Effector CD4-positive, alpha-beta T cell (primary cell): ENCODE results near the gene LAMP5.

Experiments used
- DNase-seq: peaks from one replicate; pipeline ENCODE4 v3.0.0-alpha.2; 2020

LAMP5 gene

GRCh38 chr20:9543214-9543613 lies 28.8 kb downstream of the LAMP5 start:
- no peak for DNase-seq

- DNase-seq: no peak
Measured at GRCh38 chr20:9550283-9550682, 35.9 kb downstream of the LAMP5 start.

GRCh38 chr20:9550871-9551270 lies 36.5 kb downstream of the LAMP5 start:
- DNase-seq: no peak

- no peak for DNase-seq
Measured at GRCh38 chr20:9551808-9552550, 37.6 kb downstream of the LAMP5 start.

- no peak for DNase-seq
Measured at GRCh38 chr20:9555781-9556180, 41.4 kb downstream of the LAMP5 start.

DNA sequence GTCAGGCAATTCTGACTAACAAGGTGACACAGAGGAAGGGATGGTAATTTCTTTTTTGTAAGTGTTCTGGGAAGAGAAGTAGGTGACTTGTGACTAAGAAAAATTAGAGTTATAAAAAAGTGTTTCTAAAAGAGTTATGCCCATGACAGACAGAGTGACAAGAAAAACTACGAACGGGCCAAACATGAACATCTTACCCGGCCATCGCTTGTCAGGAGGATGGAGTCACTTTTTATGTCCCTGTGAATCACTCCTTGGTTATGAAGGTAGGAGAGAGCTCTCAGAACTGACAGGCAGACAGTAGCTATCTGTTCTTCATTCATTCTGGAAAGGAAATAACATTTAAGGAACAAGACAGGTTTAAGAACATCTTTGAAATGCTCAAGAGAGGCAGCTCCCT lies 43.0 kb downstream of the LAMP5 start:
- no peak for DNase-seq

GRCh38 chr20:9565910-9566550 lies 51.6 kb downstream of the LAMP5 start:
- DNase-seq: no peak

DNA sequence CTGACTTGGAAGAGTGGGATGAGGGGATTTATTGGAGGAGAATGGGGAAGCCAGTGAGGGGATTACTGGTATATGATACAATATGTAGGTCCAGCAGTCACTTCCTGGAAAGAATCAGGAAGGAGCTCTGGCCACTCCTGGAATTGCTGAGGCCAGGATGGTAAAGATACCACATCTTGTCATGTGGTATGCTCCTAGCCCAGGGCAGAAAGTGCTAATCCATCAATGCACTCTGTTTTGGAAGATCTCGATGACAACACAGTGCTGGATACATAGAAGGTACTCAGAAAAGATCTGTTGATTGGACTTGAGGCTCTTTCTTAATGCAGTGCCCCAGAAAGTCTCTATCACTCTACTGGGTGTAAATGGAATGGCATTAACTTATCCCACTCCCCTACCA lies 52.6 kb downstream of the LAMP5 start:
- DNase-seq: no peak

GRCh38 chr20:9570612-9571011 lies 56.2 kb downstream of the LAMP5 start:
- DNase-seq: no peak

GRCh38 chr20:9571783-9572182 lies 57.4 kb downstream of the LAMP5 start:
- no peak for DNase-seq

DNA sequence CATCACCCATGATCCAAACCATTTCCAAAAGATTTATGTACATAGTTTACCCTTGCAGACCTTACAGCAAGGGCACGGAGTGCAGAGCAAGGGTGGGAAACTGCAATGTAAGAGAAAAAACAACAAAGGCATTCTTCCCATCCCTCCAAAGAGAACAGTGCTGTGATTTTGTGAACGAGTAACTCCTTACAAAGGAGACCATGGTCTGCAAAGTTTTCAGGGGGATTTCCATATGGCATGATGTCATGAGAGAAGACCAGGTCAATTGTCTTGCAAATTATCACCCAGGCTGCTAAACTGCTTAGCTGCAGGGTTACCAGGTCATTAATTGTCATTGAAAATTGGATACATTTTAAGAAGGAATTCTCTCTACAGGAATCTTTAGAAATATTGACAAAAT lies 58.3 kb downstream of the LAMP5 start:
- no peak for DNase-seq

DNA sequence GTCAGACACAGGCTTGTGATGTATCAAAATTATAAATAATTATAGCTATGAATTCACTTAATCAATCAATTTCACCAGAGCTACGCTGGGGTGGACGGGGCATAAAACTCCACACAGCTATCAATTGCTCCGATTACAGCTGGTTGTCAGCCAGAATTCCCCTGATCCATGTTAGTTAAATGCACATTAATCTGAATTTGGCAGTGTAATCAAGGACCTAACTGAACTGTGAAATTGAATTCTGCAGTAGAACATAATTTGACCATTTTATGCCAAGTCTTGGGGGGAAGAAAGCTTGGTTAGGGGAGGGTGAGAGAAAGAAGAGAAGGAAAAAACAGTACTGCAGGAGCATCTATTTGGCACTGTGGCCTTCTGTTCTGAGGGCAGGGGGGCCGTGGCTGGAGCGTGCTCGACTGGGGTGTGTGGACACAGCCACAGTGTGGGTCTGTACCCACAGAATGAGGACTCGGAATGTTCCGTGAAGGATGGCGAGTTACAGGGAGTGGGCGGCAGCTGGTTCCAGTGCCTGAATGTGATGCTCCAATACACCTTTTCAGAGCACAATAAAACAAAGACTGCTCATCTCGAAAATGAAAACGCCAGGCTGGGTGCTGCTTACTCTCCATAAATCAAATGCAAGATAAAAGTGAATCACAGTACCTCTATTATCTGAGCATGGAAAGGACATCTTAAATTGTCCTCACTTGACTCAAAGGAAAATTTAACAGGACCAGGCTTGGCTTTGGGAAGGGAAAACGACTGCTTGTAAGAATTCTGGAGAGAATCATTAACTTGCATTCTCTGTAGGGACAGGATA lies 59.2 kb downstream of the LAMP5 start:
- no peak for DNase-seq

DNA sequence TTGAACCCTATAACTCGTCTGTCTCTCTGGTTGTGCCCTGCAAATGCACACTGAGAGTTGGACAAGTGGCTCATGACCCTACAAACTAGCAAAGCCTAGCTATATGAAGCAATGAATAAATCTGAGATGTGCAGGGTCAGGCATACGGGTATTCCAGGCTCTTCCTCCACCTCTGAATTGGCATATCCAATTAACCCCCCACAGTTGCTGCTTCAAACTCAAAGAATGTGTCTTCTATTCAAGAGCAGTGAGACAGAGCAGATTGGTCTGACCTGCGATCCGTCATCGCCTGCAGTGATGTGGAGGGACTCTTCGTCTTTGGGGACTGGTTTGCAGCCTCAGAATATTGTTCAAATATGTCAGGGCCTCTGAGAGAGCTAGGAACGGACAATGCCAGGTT lies 59.8 kb downstream of the LAMP5 start:
- DNase-seq: no peak

DNA sequence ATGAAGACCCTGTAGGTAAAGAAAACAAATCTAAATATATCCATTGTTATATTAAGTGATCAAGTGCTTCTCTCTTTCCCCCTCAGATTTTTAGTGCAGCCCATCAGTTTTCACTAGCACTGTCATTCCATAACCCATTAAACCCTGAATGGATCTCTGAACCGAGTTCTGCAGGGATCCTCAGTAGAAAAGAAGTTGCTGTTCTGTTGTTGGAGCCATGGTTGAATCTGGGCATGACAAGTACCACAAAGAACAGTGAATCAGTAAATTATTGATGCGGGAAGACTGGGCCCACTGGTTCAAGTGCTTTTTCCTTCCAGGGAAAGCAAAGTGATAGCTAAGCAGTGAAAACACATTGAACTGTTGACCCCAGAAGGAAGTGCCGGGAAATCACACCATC lies 60.4 kb downstream of the LAMP5 start:
- no peak for DNase-seq

DNA sequence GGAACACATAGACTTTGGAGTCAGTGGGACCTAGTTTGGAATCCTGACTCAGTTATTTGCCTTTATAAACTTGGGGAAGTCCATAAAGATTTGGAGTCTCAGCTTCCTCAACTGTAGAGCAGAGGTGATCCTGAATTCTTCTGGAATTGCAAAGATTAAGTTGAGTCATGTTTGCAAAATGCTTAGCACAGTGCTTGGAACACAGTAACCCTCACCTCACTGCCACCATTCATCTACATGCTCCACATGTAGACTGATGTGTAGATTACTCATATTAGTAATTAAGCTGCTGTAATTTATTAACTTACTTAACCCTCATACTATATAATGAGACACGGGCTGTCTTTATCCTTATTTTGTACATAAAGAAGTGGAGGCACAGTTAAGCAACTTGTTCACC lies 61.4 kb downstream of the LAMP5 start:
- DNase-seq: no peak

DNA sequence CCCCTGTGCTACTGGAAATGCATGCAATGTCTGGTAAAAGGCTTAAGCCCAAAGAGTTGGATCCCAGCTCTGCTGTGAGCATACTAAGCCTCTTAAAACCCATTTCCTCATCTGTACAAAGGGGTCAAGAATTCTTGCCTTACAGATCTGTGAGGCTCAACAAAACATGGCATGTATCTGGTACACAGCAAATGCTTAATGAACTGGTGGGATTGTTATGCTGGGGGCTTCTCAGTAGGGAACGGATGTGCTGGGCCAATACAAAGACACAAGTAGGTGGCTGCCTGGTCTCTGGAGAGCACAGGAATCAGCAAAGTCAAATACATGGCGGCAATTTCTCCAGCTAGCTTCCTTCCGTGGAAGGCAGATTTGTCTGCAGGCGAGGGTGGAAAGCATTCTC lies 62.3 kb downstream of the LAMP5 start:
- DNase-seq: no peak

DNA sequence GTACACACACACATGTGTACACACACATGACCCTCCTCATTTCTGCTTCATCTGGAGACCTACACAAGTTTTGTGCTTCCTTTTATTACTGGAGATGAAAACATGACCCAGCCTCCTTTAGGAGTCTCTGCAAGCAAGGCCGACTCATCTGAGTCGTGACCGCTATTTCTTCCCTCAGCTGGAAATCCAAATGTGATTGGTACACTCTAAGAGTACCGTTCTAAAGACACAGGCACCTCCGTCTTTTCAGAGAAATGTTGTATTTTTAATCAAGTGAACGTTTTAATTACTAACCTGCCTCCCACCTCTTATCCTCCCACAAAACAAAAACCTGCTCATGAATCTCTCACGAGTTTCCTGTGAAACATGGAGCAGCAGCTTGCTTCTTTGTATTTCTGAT lies 63.0 kb downstream of the LAMP5 start:
- no peak for DNase-seq

GRCh38 chr20:9578594-9578993 lies 64.2 kb downstream of the LAMP5 start:
- DNase-seq: no peak
